Left lung (tissue), 10 donors: ENCODE measurements around the gene VWA5A. TPM values are rescaled to one million over a fixed set of nuclear protein-coding genes. Genes with fewer than 3 reads are reported as not detected.
A peak's percentile ranks its signal among the peaks of the same experiment; 100 is the strongest.

Experiments
- ATAC-seq: fragments of 200-7000 bp; cut with Tn5 transposase; one replicate; pipeline ENCODE4 v1.9.1; 2020; ENCODE audit warnings: moderate library complexity
- DNase-seq, 4 donors: peaks; one replicate each; pipeline ENCODE4 v3.0.0-alpha.2; 2013 to 2020
- H3K27ac ChIP-seq, 2 donors: fragments of 200-600 bp; sonication (generic) in 1 of 2; one replicate each; pipeline versions ENCODE4 v1.5.0 to v1.8.0; 2020 to 2021
- H3K27me3 ChIP-seq, 2 donors: fragments of 200-600 bp; sonication (generic) in 1 of 2; one replicate each; pipeline versions ENCODE4 v1.5.0 to v1.8.0; 2020 to 2021
- H3K36me3 ChIP-seq, 2 donors: fragments of 200-600 bp; sonication (generic) in 1 of 2; one replicate each; pipeline versions ENCODE4 v1.5.0 to v1.8.0; 2020 to 2021
- H3K4me1 ChIP-seq, 2 donors: fragments of 200-600 bp; one replicate each; pipeline ENCODE4 v1.8.0; 2021
- H3K4me3 ChIP-seq, 2 donors: fragments of 200-600 bp; sonication (generic) in 1 of 2; one replicate each; pipeline versions ENCODE4 v1.5.0 to v1.8.0; 2020 to 2021; ENCODE audit warnings: mild to moderate bottlenecking in 1 of 2
- H3K9me3 ChIP-seq, 2 donors: fragments of 200-600 bp; sonication (generic) in 1 of 2; one replicate each; pipeline versions ENCODE4 v1.5.0 to v1.8.0; 2020 to 2021
- CTCF ChIP-seq, 2 donors: fragments of 200-600 bp; sonication (generic) in 1 of 2; IDR thresholded peaks; one replicate each; pipeline versions ENCODE4 v1.5.0 to v1.8.0; 2021; ENCODE audit warnings: antibody characterized with exemption in 2 of 2
- intact Hi-C, 2 donors: fragments of 100-400 bp; cut with DNase I; formaldehyde crosslinking; loops; one replicate each; pipeline versions ENCODE4 v1.11.2 to v1.14.2; 2022
- polyA plus RNA-seq, 6 donors: library from polyadenylated mRNA; unstranded; fragments of 120-200 nt; gene quantifications; one replicate each; pipeline ENCODE4 v1.2.1, GENCODE V29; 2013; ENCODE audit not compliant: insufficient read length in 6 of 6
- total RNA-seq, 2 donors: library from RNA; stranded (reverse); fragmentation: NEBNext Ultra II Directional; extraction: Animal tissue kit (Norgen Biotek cat#: 25700); gene quantifications; one replicate each; pipeline ENCODE4 v1.2.1, GENCODE V29; 2021
- donor health status: DM: no; HTN: yes; CAD: no.
- donor health status: DM: no; HTN: no; CAD: no.

The VWA5A gene
- total and polyA plus RNA-seq, 8 donors, result 13.7 to 43.5 (median 17.0) TPM

- DNase-seq (no peak), ATAC-seq (no peak)
- Histone ChIP-seq H3K4me1 (no peaks in the 10 kb centered on the region), H3K27me3 (no peaks in the 10 kb centered on the region), H3K4me3 (no peak within 1 kb of the TSS), H3K9me3 (no peaks in the 10 kb centered on the region), H3K27ac (no peak within 1 kb of the TSS), H3K36me3 (no peaks in the 10 kb centered on the region)
- no peak for TF ChIP-seq CTCF (IDR thresholded peaks at IDR 0.05)
- intact Hi-C loops, result no loop called here
Observed at GRCh38 chr11:124183068-124183467, 67.8 kb downstream of the VWA5A start, which contains the start of gene OR10D3. Gene OR10D3, plus strand, starts transcription at chr11:124183345. Its CDS starts 1,925 bp downstream, at chr11:124185270.

GRCh38 chr11:124190298-124191139 is 75.3 kb downstream of the VWA5A start:
- Histone ChIP-seq H3K27me3 (no peaks in the 10 kb centered on the region), H3K9me3 (no peaks in the 10 kb centered on the region), H3K4me3 (no peak overlapping the region), H3K4me1 (peaks cover 0 to 5% of the 10 kb centered on the region in 2 donors), H3K27ac (no peak overlapping the region), H3K36me3 (no peaks in the 10 kb centered on the region)
- no peak for ATAC-seq
- intact Hi-C loops, result loop anchor here in 1 of 2 donors (10.0 kb wide), 1 partner anchor 116 kb away; no protein-coding TSS in a partner anchor
- no peak for TF ChIP-seq CTCF (IDR thresholded peaks at IDR 0.05)
- no peak for DNase-seq

GRCh38 chr11:124193221-124194010 is 78.2 kb downstream of the VWA5A start:
- peak in 2 of 4 donors; percentile 36 to 40 for DNase-seq
- Histone ChIP-seq H3K27ac (peak overlapping the region; percentile 3 to 46), H3K4me1 (peaks cover 0 to 5% of the 10 kb centered on the region in 2 donors), H3K36me3 (no peaks in the 10 kb centered on the region), H3K9me3 (no peaks in the 10 kb centered on the region), H3K4me3 (no peak overlapping the region), H3K27me3 (no peaks in the 10 kb centered on the region)
- ATAC-seq, result peak; percentile 25
- intact Hi-C loops, result loop anchor here in 1 of 2 donors (10.0 kb wide), 1 partner anchor 119 kb away; no protein-coding TSS in a partner anchor
- TF ChIP-seq CTCF (IDR thresholded peaks at IDR 0.05), result no peak

- intact Hi-C loops, result loop anchor here in 1 of 2 donors (10.0 kb wide), 1 partner anchor 120 kb away; no protein-coding TSS in a partner anchor
- H3K4me1 ChIP-seq, result peaks cover 0 to 5% of the 10 kb centered on the region in 2 donors
- H3K9me3 ChIP-seq, result no peaks in the 10 kb centered on the region
- TF ChIP-seq CTCF (IDR thresholded peaks at IDR 0.05), result no peak
- peak overlapping the region in 1 of 2 donors; percentile 46 for H3K27ac ChIP-seq
- ATAC-seq (peak; percentile 62), DNase-seq (peak in 1 of 4 donors; percentile 27)
- no peaks in the 10 kb centered on the region for H3K36me3 ChIP-seq
- H3K4me3 ChIP-seq, result no peak overlapping the region
- H3K27me3 ChIP-seq, result no peaks in the 10 kb centered on the region
Observed at GRCh38 chr11:124194293-124195188, 79.3 kb downstream of the VWA5A start.
